Measurements from ENCODE around the gene SGSM2.

SGSM2 gene

DNA sequence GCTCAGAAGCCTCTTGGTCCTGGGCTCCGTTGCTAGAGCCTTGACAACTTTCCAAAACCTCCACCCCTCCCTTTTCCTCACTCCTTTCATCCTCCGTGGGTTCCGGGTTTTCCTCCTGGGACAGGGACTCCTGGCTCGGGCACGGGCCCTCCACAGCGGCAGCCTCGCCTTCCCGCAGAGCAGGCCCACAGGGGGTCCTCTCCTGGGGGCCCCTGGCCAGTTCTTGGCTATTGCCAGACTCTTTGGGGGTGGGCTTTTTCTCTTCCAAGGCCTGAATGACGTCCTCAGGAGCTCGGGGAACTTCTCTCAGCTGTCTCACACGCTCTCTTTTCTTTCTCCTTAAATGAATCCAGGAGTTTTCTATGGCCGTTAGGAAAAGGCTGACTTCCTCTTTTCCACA is 82.9 kb downstream of the SGSM2 start:
- peak overlapping the region; percentile 33 for H3K27ac Mint-ChIP-seq
- no peak overlapping the region for H3K4me3 Mint-ChIP-seq
- no peak for DNase-seq
- no peaks in the 10 kb centered on the region for H3K9me3 Mint-ChIP-seq
- H3K27me3 Mint-ChIP-seq = no peaks in the 10 kb centered on the region
- peaks cover 4% of the 10 kb centered on the region for H3K4me1 Mint-ChIP-seq (ENCODE audit: low read depth)
- H3K36me3 Mint-ChIP-seq (ENCODE audit: low read depth) = peaks cover 74% of the 10 kb centered on the region

DNA sequence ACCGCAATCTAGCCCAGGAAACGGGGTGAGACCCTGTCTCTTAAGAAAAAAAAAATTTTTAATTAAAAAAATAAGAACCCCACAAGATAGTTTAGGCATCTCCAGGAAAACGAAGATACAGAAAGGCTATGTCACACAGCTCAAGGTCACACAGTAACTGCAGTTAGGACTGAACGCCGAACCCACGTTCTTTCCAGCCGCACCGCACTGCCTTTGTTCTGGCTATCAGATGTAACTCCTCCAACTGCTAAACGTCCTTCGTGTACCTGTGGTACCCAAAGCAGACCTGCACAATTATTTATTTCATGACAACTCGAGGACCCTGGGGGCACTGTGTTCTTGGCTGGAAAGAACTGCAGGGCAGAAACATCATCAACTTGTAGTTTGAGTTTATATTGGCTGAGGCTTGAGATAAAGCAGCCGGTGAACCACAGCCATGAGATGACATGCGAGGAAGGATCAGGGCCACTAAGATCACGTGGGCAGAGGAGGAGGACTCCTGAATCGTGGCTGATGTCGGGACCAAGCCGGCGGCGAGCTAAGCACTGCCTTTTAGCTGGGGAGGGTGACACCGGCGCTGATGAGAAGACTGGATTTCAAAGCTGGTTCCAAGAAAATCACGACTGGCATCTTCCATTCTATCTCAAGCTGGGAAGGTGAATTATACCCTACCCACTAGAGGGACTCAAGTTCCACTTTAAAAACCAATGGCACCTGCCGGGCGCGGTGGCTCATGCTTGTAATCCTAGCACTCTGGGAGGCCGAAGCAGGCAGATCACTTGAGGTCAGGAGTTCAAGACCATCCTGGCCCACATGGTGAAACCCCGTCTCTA is 84.2 kb downstream of the SGSM2 start:
- no peak overlapping the region for H3K27ac Mint-ChIP-seq
- no peaks in the 10 kb centered on the region for H3K27me3 Mint-ChIP-seq
- DNase-seq = no peak
- H3K36me3 Mint-ChIP-seq (ENCODE audit: low read depth) = peaks cover 73% of the 10 kb centered on the region
- H3K4me1 Mint-ChIP-seq (ENCODE audit: low read depth) = peaks cover 4% of the 10 kb centered on the region
- H3K4me3 Mint-ChIP-seq = no peak overlapping the region
- no peaks in the 10 kb centered on the region for H3K9me3 Mint-ChIP-seq

- Mint-ChIP-seq H3K27ac (no peak overlapping the region), H3K4me1 (ENCODE audit: low read depth) (no peaks in the 10 kb centered on the region), H3K9me3 (no peaks in the 10 kb centered on the region), H3K36me3 (ENCODE audit: low read depth) (peaks cover 71% of the 10 kb centered on the region), H3K27me3 (no peaks in the 10 kb centered on the region), H3K4me3 (no peak overlapping the region)
- DNase-seq = no peak
Observed at GRCh38 chr17:2423271-2423670, 86.0 kb downstream of the SGSM2 start.

DNA sequence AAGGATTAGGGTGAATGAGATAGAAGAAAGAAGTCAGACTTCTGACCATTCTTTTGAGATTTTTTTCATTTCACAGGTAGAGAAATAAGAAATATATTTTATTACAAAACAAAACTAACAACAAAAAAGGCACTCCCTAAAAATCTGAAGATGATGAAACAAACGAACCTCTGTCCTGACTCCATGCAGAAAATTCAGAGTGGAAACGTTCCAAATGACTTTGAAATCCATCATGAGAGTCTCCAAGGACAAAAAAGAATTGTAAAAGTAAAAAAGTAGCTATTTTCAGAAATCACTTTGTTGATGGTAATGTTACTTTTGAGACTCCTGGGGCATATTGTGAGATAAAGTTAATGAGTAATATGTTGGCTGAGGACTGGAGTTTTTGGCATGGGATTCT is 89.9 kb downstream of the SGSM2 start:
- no peak for DNase-seq
- Mint-ChIP-seq H3K36me3 (ENCODE audit: low read depth) (peaks cover 44% of the 10 kb centered on the region), H3K27me3 (no peaks in the 10 kb centered on the region), H3K27ac (peak overlapping the region; percentile 40), H3K9me3 (no peaks in the 10 kb centered on the region), H3K4me1 (ENCODE audit: low read depth) (no peaks in the 10 kb centered on the region), H3K4me3 (no peak overlapping the region)

DNA sequence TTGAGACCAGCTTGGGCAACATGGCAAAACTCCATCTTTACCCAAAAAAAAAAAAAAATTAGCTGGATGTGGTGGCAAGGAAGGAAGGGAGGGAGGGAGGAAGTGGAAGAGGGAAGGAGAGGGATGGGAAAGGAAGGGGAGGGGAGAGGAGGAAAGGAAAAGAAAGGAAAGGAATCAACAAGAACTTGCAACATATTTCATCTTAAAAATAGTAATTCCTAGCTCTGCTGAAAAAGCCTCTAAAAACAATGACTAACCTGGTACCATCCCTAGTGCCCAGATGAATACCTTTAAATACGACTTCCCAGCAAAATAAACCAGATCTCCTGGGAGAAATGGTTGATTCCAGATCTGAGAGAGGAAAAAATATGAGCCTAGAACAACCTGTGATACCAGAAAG is 90.6 kb downstream of the SGSM2 start:
- DNase-seq = no peak
- peaks cover 47% of the 10 kb centered on the region for H3K36me3 Mint-ChIP-seq (ENCODE audit: low read depth)
- no peaks in the 10 kb centered on the region for H3K9me3 Mint-ChIP-seq
- H3K4me3 Mint-ChIP-seq = no peak overlapping the region
- peak overlapping the region; percentile 38 for H3K27ac Mint-ChIP-seq
- no peaks in the 10 kb centered on the region for H3K4me1 Mint-ChIP-seq (ENCODE audit: low read depth)
- no peaks in the 10 kb centered on the region for H3K27me3 Mint-ChIP-seq
